Right lobe of liver (tissue), 6 donors: ENCODE results near the gene NANS. TPM values are rescaled to one million over a fixed set of nuclear protein-coding genes. Genes with fewer than 3 reads are reported as not detected.

Source experiments
- ATAC-seq, 4 donors: fragments of 200-7000 bp; cut with Tn5 transposase; one replicate each; pipeline ENCODE4 v1.9.1; 2020; ENCODE audit warnings: mild to moderate bottlenecking in 4 of 4, moderate library complexity in 4 of 4
- DNase-seq, 3 donors: peaks; one replicate each; pipeline ENCODE4 v3.0.0-alpha.2; 2020
- H3K27ac ChIP-seq, 3 donors: fragments of 200-600 bp; one replicate each; pipeline ENCODE4 v1.8.0; 2022
- H3K27me3 ChIP-seq, 2 donors: fragments of 200-600 bp; one replicate each; pipeline ENCODE4 v1.8.0; 2022
- H3K36me3 ChIP-seq, 4 donors: fragments of 200-600 bp; sonication (generic) in 1 of 4; one replicate each; pipeline versions ENCODE4 v1.5.1 to v1.8.0; 2017 to 2022; ENCODE audit warnings: control low read depth in 1 of 4
- H3K4me1 ChIP-seq, 4 donors: fragments of 200-600 bp; sonication (generic) in 1 of 4; one replicate each; pipeline versions ENCODE4 v1.5.1 to v1.8.0; 2017 to 2022; ENCODE audit warnings: control low read depth in 1 of 4
- H3K4me3 ChIP-seq, 3 donors: fragments of 200-600 bp; one replicate each; pipeline ENCODE4 v1.8.0; 2022
- H3K9me3 ChIP-seq, 4 donors: fragments of 200-600 bp; sonication (generic) in 1 of 4; one replicate each; pipeline versions ENCODE4 v1.5.1 to v1.8.0; 2017 to 2022; ENCODE audit warnings: control low read depth in 1 of 4
- CTCF ChIP-seq, 4 donors: fragments of 200-600 bp in 3 of 4; fragments of 450-650 bp in 1 of 4; IDR thresholded peaks; one replicate each; pipeline versions ENCODE4 v1.5.1 to v1.8.0; 2016 to 2022; ENCODE audit warnings: antibody characterized with exemption in 4 of 4, mild to moderate bottlenecking in 2 of 4
- POLR2A ChIP-seq: fragments of 450-650 bp; IDR thresholded peaks from one replicate; pipeline ENCODE4 v1.6.1; 2017; ENCODE audit warnings: antibody characterized with exemption, mild to moderate bottlenecking
- WGBS: methylation state at CpG from one replicate; pipeline ENCODE4 v1.1.6; 2018; ENCODE audit warnings: low coverage, low lambda C conversion rate; ENCODE audit not compliant: insufficient coverage; ENCODE audit errors: missing lambda C conversion rate; 5-methylcytosine and 5-hydroxymethylcytosine counted together
- intact Hi-C, 2 donors: fragments of 100-400 bp; cut with DNase I; formaldehyde crosslinking; loops; one replicate each; pipeline versions ENCODE4 v1.11.2 to v1.14.1; 2022
- total RNA-seq, 6 experiments: library from RNA; depleted of rRNA in 2 of 6; stranded (reverse); fragments of >200 nt in 2 of 6; fragmentation: NEBNext Ultra II Directional in 3 of 6; extraction: Animal tissue kit (Norgen Biotek cat#: 25700) in 3 of 6; gene quantifications; one replicate each; pipeline versions ENCODE4 v1.1.0 to v1.2.4, GENCODE V29; 2016 to 2023
- donor health status: DM: no; HTN: yes; CAD: no.
- donor health status: DM: no; HTN: no; CAD: no.
- donor health status: DM: no; HTN: no; CAD: no.
- donor health status: DM: no; HTN: yes; CAD: no.
- donor health status: DM: no; HTN: yes; CAD: no.

The NANS gene
- total RNA-seq, 6 experiments from 2014 or later = 16.4 to 43.2 (median 30.2) TPM

- 38% methylated on average over 15 of the region's 20 CpGs for WGBS
- no peaks in the 10 kb centered on the region for H3K27me3 ChIP-seq
- peak; percentile 82 to 83 (median 83) for DNase-seq
- H3K4me3 ChIP-seq = no peak overlapping the region
- intact Hi-C loops = loop anchor here in 1 of 2 donors (10.0 kb wide), 1 partner anchor 110 kb away; the partner anchor contains the start of gene TRMO
- H3K36me3 ChIP-seq = no peaks in the 10 kb centered on the region
- peak; percentile 90 to 95 (median 94) for ATAC-seq
- H3K9me3 ChIP-seq = no peaks in the 10 kb centered on the region
- no peaks in the 10 kb centered on the region for H3K4me1 ChIP-seq
- no peak overlapping the region for H3K27ac ChIP-seq
- TF ChIP-seq CTCF (IDR thresholded peaks at IDR 0.05) = peak; percentile 66 to 87 (median 83)
- TF ChIP-seq POLR2A = no peak
These were observed 21.7 kb upstream of the NANS start for GRCh38 chr9:98034593-98035546.

GRCh38 chr9:98037357-98037756, 19.2 kb upstream of the NANS start:
- no peak for TF ChIP-seq POLR2A
- no peak for TF ChIP-seq CTCF (IDR thresholded peaks at IDR 0.05)
- Histone ChIP-seq H3K27me3 (no peaks in the 10 kb centered on the region), H3K27ac (no peak overlapping the region), H3K9me3 (no peaks in the 10 kb centered on the region), H3K4me1 (no peaks in the 10 kb centered on the region), H3K36me3 (no peaks in the 10 kb centered on the region), H3K4me3 (no peak overlapping the region)
- ATAC-seq (peak; percentile 56 to 85 (median 72)), DNase-seq (no peak)
- intact Hi-C loops = loop anchor here in 1 of 2 donors (10.0 kb wide), 1 partner anchor 113 kb away; the partner anchor contains the start of gene TRMO

GRCh38 chr9:98038958-98039357, 17.6 kb upstream of the NANS start:
- intact Hi-C loops = loop anchor here in 1 of 2 donors (10.0 kb wide), 1 partner anchor 114 kb away; the partner anchor contains the start of gene TRMO
- Histone ChIP-seq H3K27me3 (no peaks in the 10 kb centered on the region), H3K4me1 (no peaks in the 10 kb centered on the region), H3K9me3 (no peaks in the 10 kb centered on the region), H3K36me3 (no peaks in the 10 kb centered on the region), H3K4me3 (no peak overlapping the region), H3K27ac (no peak overlapping the region)
- 68% methylated on average over 3 of the region's 8 CpGs for WGBS
- no peak for DNase-seq
- TF ChIP-seq POLR2A = no peak
- no peak for ATAC-seq

GRCh38 chr9:98039607-98040017, 16.9 kb upstream of the NANS start:
- Histone ChIP-seq H3K27ac (no peak overlapping the region), H3K27me3 (no peaks in the 10 kb centered on the region), H3K9me3 (no peaks in the 10 kb centered on the region), H3K4me1 (no peaks in the 10 kb centered on the region), H3K4me3 (no peak overlapping the region), H3K36me3 (no peaks in the 10 kb centered on the region)
- 79% methylated on average over 6 of the region's 10 CpGs for whole genome bisulfite sequencing
- DNase-seq (no peak), ATAC-seq (no peak)
- intact Hi-C loops = loop anchor here in 1 of 2 donors (10.0 kb wide), 1 partner anchor 115 kb away; the partner anchor contains the start of gene TRMO
- TF ChIP-seq CTCF (IDR thresholded peaks at IDR 0.05) = no peak
- no peak for TF ChIP-seq POLR2A

- Histone ChIP-seq H3K27me3 (no peaks in the 10 kb centered on the region), H3K27ac (no peak overlapping the region), H3K4me1 (no peaks in the 10 kb centered on the region), H3K36me3 (no peaks in the 10 kb centered on the region), H3K9me3 (no peaks in the 10 kb centered on the region), H3K4me3 (no peak overlapping the region)
- intact Hi-C loops = no loop called here
- ATAC-seq (no peak), DNase-seq (no peak)
- 95% methylated on average over 6 of the region's 6 CpGs for WGBS
- TF ChIP-seq CTCF (IDR thresholded peaks at IDR 0.05) = no peak
- no peak for TF ChIP-seq POLR2A
These were observed 16.3 kb upstream of the NANS start for GRCh38 chr9:98040212-98040611.
